Osteoblast (primary cell): ENCODE results near the gene RPEL1. TPM values are rescaled to one million over a fixed set of nuclear protein-coding genes. Genes with fewer than 3 reads are reported as not detected.
"Not testable (repeated sequence)": the region's sequence is repeated elsewhere in the genome, so short reads cannot be mapped to it uniquely, and the experiment has no call there.

Experiments used
- DNase-seq: peaks from one replicate; pipeline ENCODE4 v3.0.0; 2011; ENCODE audit warnings: low spot score, mixed read lengths; ENCODE audit not compliant: insufficient read length; ENCODE audit errors: missing footprints
- H2AFZ ChIP-seq: 2 replicates; pipeline ENCODE4 v1.6.0; 2011; ENCODE audit warnings: mild to moderate bottlenecking, low read length
- H3K27ac ChIP-seq: 2 replicates; pipeline ENCODE4 v1.5.1; 2011; ENCODE audit warnings: mild to moderate bottlenecking, low read depth, low read length, moderate library complexity
- H3K27me3 ChIP-seq: 2 replicates; pipeline ENCODE4 v1.6.0; 2012; ENCODE audit warnings: mild to moderate bottlenecking, control low read depth, inconsistent platforms, low read length, moderate library complexity; ENCODE audit not compliant: insufficient read depth
- H3K36me3 ChIP-seq: 2 replicates; pipeline ENCODE4 v1.5.1; 2011; ENCODE audit warnings: mild to moderate bottlenecking, low read length, control low read depth, moderate library complexity; ENCODE audit not compliant: insufficient read depth
- H3K4me1 ChIP-seq: 2 replicates; pipeline ENCODE4 v1.5.1; 2011; ENCODE audit warnings: mild to moderate bottlenecking, low read length, control low read depth, moderate library complexity; ENCODE audit not compliant: insufficient read depth
- H3K4me2 ChIP-seq: 2 replicates; pipeline ENCODE4 v1.6.0; 2011; ENCODE audit warnings: mild to moderate bottlenecking, low read length; ENCODE audit not compliant: insufficient read depth
- H3K4me3 ChIP-seq: fragments of 200-600 bp; sonication (generic); 3 replicates; pipeline ENCODE4 v1.5.1; 2012; ENCODE audit warnings: mild to moderate bottlenecking, low read length, inconsistent platforms; ENCODE audit not compliant: insufficient read depth
- H3K79me2 ChIP-seq: 2 replicates; pipeline ENCODE4 v1.6.0; 2012; ENCODE audit warnings: mild to moderate bottlenecking, low read length, control low read depth, inconsistent platforms; ENCODE audit not compliant: insufficient read depth
- H3K9me3 ChIP-seq: 2 replicates; pipeline ENCODE4 v1.5.1; 2011; ENCODE audit warnings: low read depth, low read length, control low read depth
- H4K20me1 ChIP-seq: 2 replicates; pipeline ENCODE4 v1.6.0; 2012; ENCODE audit warnings: mild to moderate bottlenecking, low read length, control low read depth; ENCODE audit not compliant: insufficient read depth
- CTCF ChIP-seq: IDR thresholded peaks from 2 replicates; pipeline ENCODE4 v1.5.1; 2011; ENCODE audit warnings: mild to moderate bottlenecking, low read depth, low read length, moderate library complexity; ENCODE audit errors: extremely low read depth
- total RNA-seq: library from RNA; depleted of rRNA; stranded (reverse); fragments of >200 nt; gene quantifications from 2 replicates; pipeline ENCODE4 v1.2.3, GENCODE V29; 2012

RPEL1 gene
- total RNA-seq, 1 donor = 0.36 TPM

DNA sequence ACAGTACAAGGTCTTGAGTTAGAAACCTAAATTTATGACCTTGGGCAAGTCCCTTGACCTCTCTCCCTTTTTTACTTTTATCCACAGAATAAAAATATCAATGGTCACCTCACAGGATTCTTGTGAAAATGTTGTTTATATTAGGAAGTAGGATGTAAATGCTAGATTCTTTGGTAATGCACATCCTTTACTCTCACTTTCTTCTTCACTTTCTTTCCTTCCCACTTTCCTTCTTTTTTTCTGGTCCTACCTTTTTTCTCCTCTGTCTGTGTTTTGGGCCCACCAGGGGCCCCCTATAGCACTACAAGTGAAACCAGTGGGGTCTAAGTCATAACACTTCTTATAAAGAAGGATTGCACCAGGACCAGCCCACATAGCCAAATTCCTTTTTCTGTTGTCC, 12.1 kb downstream of the RPEL1 start:
- Histone ChIP-seq H3K4me2 (no peak overlapping the region), H3K9me3 (no peaks in the 10 kb centered on the region), H3K4me1 (no peaks in the 10 kb centered on the region), H2AFZ (no peak overlapping the region), H3K4me3 (no peak overlapping the region), H3K27ac (no peak overlapping the region), H3K79me2 (no peaks in the 10 kb centered on the region), H3K36me3 (no peaks in the 10 kb centered on the region), H3K27me3 (peaks cover 3% of the 10 kb centered on the region), H4K20me1 (no peaks in the 10 kb centered on the region)
- TF ChIP-seq CTCF = no peak
- DNase-seq = no peak

GRCh38 chr10:103258928-103259327, 13.2 kb downstream of the RPEL1 start:
- H3K27ac ChIP-seq, H3K36me3 ChIP-seq, H3K4me2 ChIP-seq, H2AFZ ChIP-seq, H3K79me2 ChIP-seq, H4K20me1 ChIP-seq, H3K4me1 ChIP-seq, H3K4me3 ChIP-seq, H3K27me3 ChIP-seq, DNase-seq, H3K9me3 ChIP-seq: not testable (repeated sequence)

- H3K4me2 ChIP-seq = no peak overlapping the region
- H3K27ac ChIP-seq = no peak overlapping the region
- H3K79me2 ChIP-seq = no peaks in the 10 kb centered on the region
- no peaks in the 10 kb centered on the region for H3K4me1 ChIP-seq
- H3K36me3 ChIP-seq = no peaks in the 10 kb centered on the region
- no peak for TF ChIP-seq CTCF
- H4K20me1 ChIP-seq = no peaks in the 10 kb centered on the region
- H2AFZ ChIP-seq = no peak overlapping the region
- H3K9me3 ChIP-seq = no peaks in the 10 kb centered on the region
- no peak overlapping the region for H3K4me3 ChIP-seq
- peaks cover 16% of the 10 kb centered on the region for H3K27me3 ChIP-seq
- no peak for DNase-seq
Observed at GRCh38 chr10:103259989-103260388, 14.3 kb downstream of the RPEL1 start.

GRCh38 chr10:103262229-103262628, 16.5 kb downstream of the RPEL1 start:
- Histone ChIP-seq H4K20me1 (no peaks in the 10 kb centered on the region), H3K27me3 (peaks cover 28% of the 10 kb centered on the region), H2AFZ (no peak overlapping the region), H3K27ac (no peak overlapping the region), H3K9me3 (no peaks in the 10 kb centered on the region), H3K4me2 (no peak overlapping the region), H3K4me1 (no peaks in the 10 kb centered on the region), H3K4me3 (no peak overlapping the region), H3K36me3 (no peaks in the 10 kb centered on the region), H3K79me2 (no peaks in the 10 kb centered on the region)
- TF ChIP-seq CTCF = no peak
- DNase-seq = no peak
